Femur (tissue), 1 donor: ENCODE measurements around the gene TNFRSF1A.

Experiments
- DNase-seq: peaks from one replicate; pipeline ENCODE4 v3.0.0-alpha.2; 2017

TNFRSF1A gene

GRCh38 chr12:6323340-6323994 lies 18.4 kb downstream of the TNFRSF1A start:
- peak; percentile 66 for DNase-seq

GRCh38 chr12:6322969-6323339 lies 18.9 kb downstream of the TNFRSF1A start:
- DNase-seq = no peak

DNA sequence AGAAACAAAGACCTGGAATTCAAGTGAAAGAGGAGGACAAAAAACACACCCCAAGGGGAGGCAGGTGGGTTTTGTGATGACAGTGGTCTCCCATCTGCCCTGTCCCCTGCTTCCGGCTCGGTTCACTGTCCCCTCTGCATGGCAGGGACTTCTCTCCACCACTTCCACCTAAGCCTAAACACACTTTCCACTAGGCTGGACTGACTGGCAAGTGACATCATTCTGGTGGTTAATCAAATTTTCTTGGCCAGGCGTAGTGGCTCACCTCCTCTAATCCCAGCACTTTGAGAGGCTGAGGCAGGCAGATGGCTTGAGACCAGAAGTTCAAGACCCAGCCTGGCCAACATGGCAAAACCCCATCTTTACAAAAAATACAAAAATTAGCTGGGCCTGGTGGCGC lies 19.5 kb downstream of the TNFRSF1A start:
- no peak for DNase-seq

DNA sequence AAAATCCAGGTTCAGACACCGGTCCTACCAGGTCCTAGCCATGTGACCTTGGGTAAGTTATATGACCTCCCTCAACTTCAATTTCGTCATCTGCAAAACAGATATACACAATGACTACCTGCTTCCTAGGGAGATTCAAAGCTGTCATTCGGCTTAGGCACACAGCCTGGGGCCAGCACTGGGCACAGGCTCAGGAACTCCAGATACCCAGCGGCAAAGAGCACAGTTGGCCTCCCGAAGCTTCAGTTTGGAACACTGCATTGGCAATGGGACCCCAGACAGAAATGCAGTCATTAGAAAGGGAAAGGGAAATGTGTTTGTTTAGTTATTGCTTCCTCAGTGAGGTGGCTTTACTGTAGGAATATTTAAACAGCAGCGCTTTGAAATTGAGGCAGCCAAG lies 20.0 kb downstream of the TNFRSF1A start:
- no peak for DNase-seq

DNA sequence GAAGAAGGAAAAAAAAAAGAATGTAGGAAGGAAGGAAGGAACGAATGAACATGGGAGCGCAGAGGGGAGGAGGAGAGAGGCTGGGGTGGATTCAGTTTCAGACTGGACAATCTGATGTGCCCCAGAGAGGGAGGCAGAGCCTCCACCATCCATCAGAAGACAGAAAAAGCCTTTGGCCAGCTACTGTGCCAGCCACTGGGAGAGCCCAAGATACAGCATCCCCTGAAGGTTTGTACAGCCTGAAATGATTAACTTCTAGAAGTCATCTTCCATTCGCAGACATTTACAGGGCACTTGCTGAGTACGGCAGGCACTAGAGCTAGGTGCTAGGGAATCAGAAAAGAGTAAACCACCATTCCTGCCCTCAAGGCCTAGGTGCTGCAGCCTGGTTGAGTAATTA lies 22.4 kb downstream of the TNFRSF1A start:
- DNase-seq = no peak

DNA sequence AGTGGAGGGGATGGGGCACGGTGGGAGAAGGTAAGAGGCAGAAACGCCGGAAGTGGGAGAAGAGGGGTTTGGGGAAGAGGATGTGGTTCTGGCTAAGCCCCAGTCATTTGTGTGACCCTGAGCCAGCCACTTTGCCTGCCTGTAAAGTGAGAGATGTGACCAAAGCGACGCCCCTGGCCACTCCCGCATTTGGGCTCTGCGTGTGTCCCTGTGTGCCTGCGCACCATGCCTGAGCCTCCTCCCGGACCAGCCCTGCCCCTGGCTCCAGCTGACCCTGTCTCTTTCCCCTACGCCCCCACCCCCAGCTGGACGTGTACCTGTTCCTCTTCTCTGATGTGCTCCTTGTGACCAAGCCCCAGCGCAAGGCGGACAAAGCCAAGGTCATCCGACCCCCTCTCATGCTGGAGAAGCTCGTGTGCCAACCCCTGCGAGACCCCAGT lies 23.4 kb downstream of the TNFRSF1A start:
- DNase-seq = no peak

DNA sequence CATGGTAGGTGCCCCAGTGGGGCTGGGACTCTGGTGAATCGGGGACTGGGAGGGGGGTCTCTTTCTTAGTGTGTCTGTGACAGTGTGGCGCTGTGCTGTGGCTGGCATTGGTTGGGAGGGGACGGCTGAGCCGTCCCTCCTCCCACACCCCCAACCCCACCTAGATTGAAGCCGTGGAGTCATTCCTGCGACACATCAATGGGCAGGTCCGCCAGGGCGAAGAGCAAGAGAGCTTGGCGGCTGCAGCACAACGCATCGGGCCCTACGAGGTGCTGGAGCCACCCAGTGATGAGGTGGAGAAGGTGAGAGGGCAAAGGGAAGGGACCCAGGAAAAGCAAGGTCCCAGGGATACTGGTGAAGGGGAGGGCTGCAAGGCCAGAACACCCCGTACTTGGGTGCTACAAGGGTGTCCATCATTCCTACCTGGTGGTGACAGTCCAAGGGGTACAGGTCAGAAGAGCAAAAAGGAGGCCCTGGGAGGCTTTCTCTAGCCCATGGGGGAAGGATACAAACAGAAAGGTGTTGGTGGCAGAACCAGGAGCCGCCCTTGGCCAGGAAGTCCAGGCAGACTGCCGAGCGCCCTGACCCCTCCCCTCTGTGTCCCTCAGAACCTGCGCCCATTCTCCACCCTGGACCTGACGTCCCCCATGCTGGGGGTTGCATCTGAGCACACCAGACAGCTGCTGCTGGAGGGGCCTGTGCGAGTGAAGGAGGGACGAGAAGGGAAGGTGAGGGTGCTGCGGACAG lies 24.0 kb downstream of the TNFRSF1A start:
- DNase-seq = no peak

GRCh38 chr12:6316921-6317692 lies 24.8 kb downstream of the TNFRSF1A start:
- DNase-seq = no peak

- DNase-seq = no peak
Observed at GRCh38 chr12:6315704-6316597, 25.9 kb downstream of the TNFRSF1A start.

- no peak for DNase-seq
Observed at GRCh38 chr12:6315184-6315583, 26.7 kb downstream of the TNFRSF1A start.

DNA sequence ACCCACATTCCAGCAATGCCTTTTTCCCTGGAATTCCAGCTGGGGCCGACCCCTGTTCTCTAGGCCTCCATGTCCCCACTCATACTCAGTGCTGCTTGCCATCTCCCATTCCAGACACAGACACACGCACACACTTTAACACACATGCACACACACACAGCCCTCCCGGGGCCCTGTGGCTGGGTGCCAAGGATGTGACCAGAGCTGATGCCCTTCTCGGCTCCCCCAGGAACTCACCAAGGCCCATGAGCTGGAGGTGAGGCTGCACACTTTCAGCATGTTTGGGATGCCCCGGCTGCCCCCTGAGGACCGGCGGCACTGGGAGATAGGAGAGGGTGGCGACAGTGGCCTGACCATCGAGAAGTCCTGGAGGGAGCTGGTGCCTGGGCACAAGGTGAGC lies 27.1 kb downstream of the TNFRSF1A start:
- no peak for DNase-seq

- no peak for DNase-seq
Observed at GRCh38 chr12:6313326-6313940, 28.4 kb downstream of the TNFRSF1A start.

DNA sequence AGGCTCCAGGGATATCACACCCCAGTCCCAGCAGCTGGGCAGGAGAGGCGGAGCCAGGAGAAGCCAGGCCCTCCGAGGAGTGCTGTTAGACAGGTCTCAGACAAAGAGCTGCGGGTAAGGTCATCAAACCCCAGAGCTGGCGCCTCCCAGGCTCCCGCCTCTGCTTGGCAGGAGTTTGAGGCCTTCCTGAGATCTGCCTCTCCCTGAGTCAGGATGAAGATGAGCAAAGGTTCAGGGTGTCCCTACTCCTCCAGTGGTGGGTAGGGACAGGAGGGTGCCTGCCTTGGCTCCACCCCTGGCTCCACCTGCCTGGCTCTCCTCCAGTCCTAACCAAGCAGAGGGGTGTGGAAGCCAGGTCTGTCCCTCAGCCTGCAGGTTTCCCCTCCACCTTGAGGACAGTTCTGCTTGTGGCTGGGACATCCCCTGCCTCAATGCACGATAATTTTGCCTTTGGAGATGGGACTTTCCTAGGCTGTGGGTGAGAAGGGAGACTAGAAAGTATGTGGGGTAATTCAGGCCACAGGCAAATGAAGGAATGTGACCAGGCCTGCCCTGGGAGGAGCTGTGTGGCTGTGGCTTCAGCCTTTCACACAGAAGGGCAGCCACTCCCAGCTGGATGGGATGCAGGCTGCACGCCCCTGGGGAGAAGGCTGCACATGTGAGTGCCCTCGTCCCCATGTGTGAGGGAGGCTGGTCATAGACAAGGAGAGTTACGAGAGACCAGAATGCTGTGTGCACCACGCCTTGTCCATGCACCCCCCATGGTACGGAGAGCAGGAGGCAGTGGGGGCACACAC lies 29.1 kb downstream of the TNFRSF1A start:
- DNase-seq = no peak

GRCh38 chr12:6311822-6312528 lies 29.9 kb downstream of the TNFRSF1A start:
- DNase-seq = no peak

- no peak for DNase-seq
Observed at GRCh38 chr12:6310771-6311610, 30.9 kb downstream of the TNFRSF1A start.

DNA sequence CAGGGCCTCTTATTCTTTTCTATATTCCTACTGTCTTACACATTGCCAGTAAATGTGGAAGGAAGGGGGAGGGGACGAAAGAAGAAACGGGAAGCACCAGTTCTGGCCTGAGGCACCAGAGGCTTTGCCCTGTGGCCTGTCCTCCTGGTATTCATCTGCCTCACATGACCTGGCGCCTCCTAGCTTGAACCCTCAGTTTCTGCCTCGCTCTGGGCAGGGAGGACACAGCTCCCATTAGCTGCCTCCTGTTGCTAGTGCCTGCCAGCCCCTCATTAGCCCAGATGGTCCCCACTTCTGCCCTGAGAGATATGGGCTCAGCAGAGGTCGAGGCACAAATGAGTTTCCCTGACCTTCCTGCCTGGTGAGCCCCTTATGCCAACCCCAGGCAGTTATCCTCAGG lies 34.3 kb downstream of the TNFRSF1A start:
- no peak for DNase-seq

- no peak for DNase-seq
Observed at GRCh38 chr12:6306599-6307220, 35.2 kb downstream of the TNFRSF1A start.

DNA sequence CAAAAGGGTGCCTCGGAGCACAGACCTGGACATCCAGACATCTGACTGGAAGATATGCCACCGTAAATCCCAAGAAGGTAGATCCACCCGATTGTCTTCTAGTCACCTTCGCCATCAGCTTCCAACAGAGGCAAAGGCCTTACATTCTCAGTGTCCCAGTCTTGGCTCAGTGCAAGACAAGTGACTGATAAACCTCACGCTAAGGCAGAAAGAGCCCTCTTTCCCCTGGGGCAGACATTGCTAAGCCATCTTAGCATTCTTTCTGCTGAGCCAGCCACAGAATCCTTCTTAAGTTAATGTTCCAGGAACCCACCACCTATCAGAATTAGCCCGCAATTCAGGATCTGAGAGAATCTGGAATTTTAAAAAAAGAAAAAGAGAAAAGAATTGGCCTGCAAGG lies 35.7 kb downstream of the TNFRSF1A start:
- DNase-seq = no peak

- no peak for DNase-seq
Observed at GRCh38 chr12:6303071-6303470, 38.8 kb downstream of the TNFRSF1A start.
